Bladder microvascular endothelial cell (primary cell): Measurements from ENCODE around the gene NCBP3. TPM values are rescaled to one million over a fixed set of nuclear protein-coding genes. Genes with fewer than 3 reads are reported as not detected.

Experiments
- total RNA-seq: library from RNA; depleted of rRNA; stranded (reverse); fragments of >200 nt; gene quantifications from 2 replicates; pipeline ENCODE4 v1.2.3, GENCODE V29; 2014

Gene NCBP3, protein sequence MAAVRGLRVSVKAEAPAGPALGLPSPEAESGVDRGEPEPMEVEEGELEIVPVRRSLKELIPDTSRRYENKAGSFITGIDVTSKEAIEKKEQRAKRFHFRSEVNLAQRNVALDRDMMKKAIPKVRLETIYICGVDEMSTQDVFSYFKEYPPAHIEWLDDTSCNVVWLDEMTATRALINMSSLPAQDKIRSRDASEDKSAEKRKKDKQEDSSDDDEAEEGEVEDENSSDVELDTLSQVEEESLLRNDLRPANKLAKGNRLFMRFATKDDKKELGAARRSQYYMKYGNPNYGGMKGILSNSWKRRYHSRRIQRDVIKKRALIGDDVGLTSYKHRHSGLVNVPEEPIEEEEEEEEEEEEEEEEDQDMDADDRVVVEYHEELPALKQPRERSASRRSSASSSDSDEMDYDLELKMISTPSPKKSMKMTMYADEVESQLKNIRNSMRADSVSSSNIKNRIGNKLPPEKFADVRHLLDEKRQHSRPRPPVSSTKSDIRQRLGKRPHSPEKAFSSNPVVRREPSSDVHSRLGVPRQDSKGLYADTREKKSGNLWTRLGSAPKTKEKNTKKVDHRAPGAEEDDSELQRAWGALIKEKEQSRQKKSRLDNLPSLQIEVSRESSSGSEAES
- total RNA-seq, result 16.0 and 30.8 TPM in 2 replicates

DNA sequence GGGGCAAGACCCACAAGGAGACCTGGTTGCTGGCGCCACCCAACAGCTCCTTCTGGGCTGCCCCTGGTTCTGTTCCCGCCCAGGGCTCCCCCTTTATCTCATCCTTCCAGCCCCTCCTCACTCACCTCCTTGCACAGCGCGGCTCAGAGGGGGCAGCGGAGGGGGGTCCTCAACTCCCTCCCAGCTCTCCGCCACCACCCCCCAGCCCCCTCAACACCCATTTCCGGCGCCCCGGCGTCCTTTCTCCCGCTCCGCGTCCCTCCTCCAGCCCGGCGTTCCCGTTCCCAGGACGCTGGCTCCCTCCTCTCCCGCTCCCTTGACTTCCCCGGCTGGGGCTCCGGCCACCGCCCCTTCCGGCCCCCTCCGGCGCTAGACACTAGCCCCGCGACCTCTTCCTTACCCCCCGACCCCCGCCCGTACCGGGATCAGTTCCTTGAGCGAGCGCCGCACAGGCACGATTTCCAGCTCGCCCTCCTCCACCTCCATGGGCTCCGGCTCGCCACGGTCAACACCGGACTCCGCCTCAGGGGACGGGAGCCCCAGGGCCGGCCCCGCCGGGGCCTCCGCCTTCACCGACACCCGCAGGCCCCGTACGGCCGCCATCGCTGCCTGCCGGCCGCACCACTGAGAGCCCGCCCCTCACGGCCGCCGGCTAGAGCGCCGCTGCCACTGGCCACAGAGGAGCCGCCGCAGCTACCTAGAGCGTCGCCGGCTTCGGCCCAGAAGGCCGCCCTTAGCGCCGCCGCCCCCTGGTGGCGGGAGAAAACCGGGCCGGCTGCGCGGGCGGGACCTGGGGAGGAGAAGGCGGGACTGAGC, at the start of gene NCBP3:
NCBP3 (minus strand) TSS at position 626 of the 816 bp plus-strand sequence; CDS start at position 603, 23 bp downstream.

DNA sequence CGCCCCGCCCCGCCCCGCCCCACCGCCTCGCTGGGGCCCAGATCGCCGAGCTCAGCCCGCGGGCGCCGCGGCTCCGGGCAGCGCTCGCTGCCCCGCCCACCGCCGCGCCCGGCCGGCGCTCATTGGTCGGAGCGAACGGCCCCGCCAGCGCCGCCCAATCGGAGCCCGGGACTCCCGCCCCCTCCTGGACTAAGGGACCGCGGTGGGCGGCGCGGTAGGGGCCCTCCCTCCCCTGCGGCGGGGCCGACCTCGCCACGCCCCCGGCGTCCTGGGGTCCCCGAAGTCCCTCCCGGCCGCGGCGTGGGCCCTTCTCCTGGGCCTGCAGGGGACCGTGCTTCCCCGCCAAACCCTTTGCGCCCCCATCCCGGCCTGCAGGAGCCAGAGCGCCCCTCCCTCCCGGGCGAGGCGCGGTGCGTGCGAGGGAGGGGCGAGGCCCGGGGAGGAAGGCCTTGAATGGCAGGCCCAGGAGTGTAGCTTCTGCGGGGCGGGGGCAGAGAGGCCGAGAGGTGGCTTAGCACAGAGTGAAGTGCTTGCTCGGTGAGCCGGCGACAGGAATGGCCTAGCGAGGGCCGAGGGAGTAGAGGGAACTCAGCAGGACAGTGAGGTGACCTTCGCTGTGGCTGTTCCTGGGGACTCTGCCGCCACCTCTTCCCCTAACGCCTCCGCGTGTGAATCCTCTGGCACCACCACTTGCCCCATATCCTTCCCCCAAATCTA, 47.1 kb upstream of the NCBP3 start, which contains the start of gene CAMKK1:
CAMKK1 (minus strand) TSS at position 51 of the 717 bp plus-strand sequence. CDS start 7,366 bp downstream, outside the sequence.

GRCh38 chr17:3800362-3801271, 45.4 kb downstream of the NCBP3 start, which contains the start of gene ITGAE:
Gene ITGAE, minus strand, starts transcription at chr17:3801188. Its CDS starts 44 bp downstream, at chr17:3801144.

Other genes starting within 250 kb of the NCBP3 start
- gene TRPV1, start 236.8 kb downstream of the NCBP3 start, total RNA-seq, result 0.65 and 3.1 TPM in 2 replicates
- 12.3 and 23.5 TPM in 2 replicates for gene SHPK, start 210.0 kb downstream of the NCBP3 start, total RNA-seq
- gene CTNS, start 209.5 kb downstream of the NCBP3 start, total RNA-seq, result 10.8 and 28.0 TPM in 2 replicates
- gene TAX1BP3, start 177.7 kb downstream of the NCBP3 start, total RNA-seq, result 128 and 173 TPM in 2 replicates
- gene EMC6, start 177.4 kb downstream of the NCBP3 start, total RNA-seq, result 12.8 and 16.4 TPM in 2 replicates
- 0.19 and 0.32 TPM in 2 replicates for gene P2RX5, start 150.1 kb downstream of the NCBP3 start, total RNA-seq
- 4.6 and 7.4 TPM in 2 replicates for gene HASPIN, start 122.3 kb downstream of the NCBP3 start, total RNA-seq
- 13.5 and 16.4 TPM in 2 replicates for gene ITGAE, start 45.1 kb downstream of the NCBP3 start, total RNA-seq
- 2.1 TPM in 2 replicates for gene CAMKK1, start 46.8 kb upstream of the NCBP3 start, total RNA-seq
- gene P2RX1, start 70.2 kb upstream of the NCBP3 start, total RNA-seq, result not detected in 2 replicates
- gene ATP2A3, start 118.2 kb upstream of the NCBP3 start, total RNA-seq, result 0.06 and 0.16 TPM in 2 replicates